DND-41 (cell line): ENCODE results near the gene CLCNKB.

ENCODE experiments used
- ATAC-seq: fragments of 200-7000 bp; cut with Tn5 transposase; 3 replicates; pipeline ENCODE4 v1.9.1; 2021; ENCODE audit warnings: low read depth; ENCODE audit not compliant: insufficient read depth
- DNase-seq: peaks from one replicate; pipeline ENCODE4 v3.0.0-alpha.2; 2020
- H2AFZ ChIP-seq: 2 replicates; pipeline ENCODE4 v1.6.0; 2012; ENCODE audit warnings: low read depth, low read length
- H3K27ac ChIP-seq: 2 replicates; pipeline ENCODE4 v1.5.1; 2012; ENCODE audit warnings: low read length, inconsistent platforms
- H3K27me3 ChIP-seq: fragments of 200-600 bp; sonication (generic); 2 replicates; pipeline ENCODE4 v1.6.0; 2012; ENCODE audit warnings: low read length, mild to moderate bottlenecking, inconsistent platforms; ENCODE audit not compliant: insufficient read depth, poor library complexity
- H3K36me3 ChIP-seq: 2 replicates; pipeline ENCODE4 v1.5.1; 2012; ENCODE audit warnings: low read length, inconsistent platforms; ENCODE audit not compliant: insufficient read depth
- H3K4me1 ChIP-seq: 2 replicates; pipeline ENCODE4 v1.5.1; 2012; ENCODE audit warnings: mild to moderate bottlenecking, low read length; ENCODE audit not compliant: insufficient read depth
- H3K4me2 ChIP-seq: 2 replicates; pipeline ENCODE4 v1.6.0; 2012; ENCODE audit warnings: mild to moderate bottlenecking, moderate library complexity, low read length, inconsistent platforms; ENCODE audit not compliant: insufficient read depth
- H3K4me3 ChIP-seq, 2 experiments: fragments of 200-600 bp in 1 of 2; shearing (Covaris generic) in 1 of 2; 2 replicates each; pipeline ENCODE4 v1.5.1; 2012 to 2016; ENCODE audit warnings: inconsistent platforms in 2 of 2, low read length in 2 of 2, mild to moderate bottlenecking in 2 of 2, low read depth in 1 of 2, moderate library complexity in 1 of 2
- H3K79me2 ChIP-seq: 2 replicates; pipeline ENCODE4 v1.6.0; 2012; ENCODE audit warnings: low read length, inconsistent platforms; ENCODE audit not compliant: insufficient read depth
- H3K9ac ChIP-seq: 2 replicates; pipeline ENCODE4 v1.6.0; 2012; ENCODE audit warnings: low read depth, mild to moderate bottlenecking, inconsistent platforms, low read length, moderate library complexity
- H3K9me3 ChIP-seq: 2 replicates; pipeline ENCODE4 v1.5.1; 2012; ENCODE audit warnings: low read length, moderate library complexity, mild to moderate bottlenecking, inconsistent platforms; ENCODE audit not compliant: insufficient read depth, severe bottlenecking
- H4K20me1 ChIP-seq: 2 replicates; pipeline ENCODE4 v1.6.0; 2012; ENCODE audit warnings: low read length; ENCODE audit not compliant: insufficient read depth
- EZH2 ChIP-seq: IDR thresholded peaks from 3 replicates; pipeline ENCODE4 v1.6.1; 2012; ENCODE audit warnings: borderline replicate concordance, low read depth, mild to moderate bottlenecking, moderate library complexity, low read length, inconsistent platforms; ENCODE audit not compliant: severe bottlenecking
- TF ChIP-seq, protein P1 (sequence below): IDR thresholded peaks from 2 replicates; pipeline ENCODE4 v1.5.1; 2012; ENCODE audit warnings: borderline replicate concordance, low read length, moderate library complexity, mild to moderate bottlenecking; ENCODE audit not compliant: poor library complexity, severe bottlenecking; ENCODE audit errors: extremely low read depth

The CLCNKB gene

DNA sequence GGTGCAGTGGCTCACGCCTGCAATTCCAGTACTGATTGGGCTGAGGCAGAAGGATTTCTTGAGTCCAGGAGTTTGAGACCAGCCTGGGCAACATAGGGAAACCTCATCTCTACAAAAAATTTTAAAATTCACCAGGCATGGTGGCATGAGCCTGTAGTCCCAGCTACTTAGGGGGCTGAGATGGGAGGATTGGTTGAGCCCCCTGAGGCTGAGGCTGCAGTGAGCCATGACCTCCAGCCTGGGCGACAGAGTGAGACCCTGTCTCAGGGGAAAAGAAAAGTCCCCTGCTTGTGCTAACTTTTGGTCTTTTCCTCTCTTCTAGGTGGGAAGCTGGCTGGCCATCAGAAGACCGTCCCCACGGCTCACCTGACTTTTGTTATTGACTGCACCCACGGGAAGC lies 38.0 kb upstream of the CLCNKB start:
- no peak for ATAC-seq
- Histone ChIP-seq H3K9me3 (no peaks in the 10 kb centered on the region), H3K4me3 (no peak overlapping the region), H3K27me3 (no peaks in the 10 kb centered on the region), H3K36me3 (no peaks in the 10 kb centered on the region), H3K4me2 (no peak overlapping the region), H3K27ac (no peak overlapping the region), H4K20me1 (0 out of 2 replicates have a peak, but pooled peaks cover 3% of the 10 kb centered on the region), H3K9ac (no peak overlapping the region), H2AFZ (no peak overlapping the region), H3K79me2 (no peaks in the 10 kb centered on the region), H3K4me1 (no peaks in the 10 kb centered on the region)
- DNase-seq: no peak
- no peak for TF ChIP-seq EZH2
- TF ChIP-seq, protein P1, sequence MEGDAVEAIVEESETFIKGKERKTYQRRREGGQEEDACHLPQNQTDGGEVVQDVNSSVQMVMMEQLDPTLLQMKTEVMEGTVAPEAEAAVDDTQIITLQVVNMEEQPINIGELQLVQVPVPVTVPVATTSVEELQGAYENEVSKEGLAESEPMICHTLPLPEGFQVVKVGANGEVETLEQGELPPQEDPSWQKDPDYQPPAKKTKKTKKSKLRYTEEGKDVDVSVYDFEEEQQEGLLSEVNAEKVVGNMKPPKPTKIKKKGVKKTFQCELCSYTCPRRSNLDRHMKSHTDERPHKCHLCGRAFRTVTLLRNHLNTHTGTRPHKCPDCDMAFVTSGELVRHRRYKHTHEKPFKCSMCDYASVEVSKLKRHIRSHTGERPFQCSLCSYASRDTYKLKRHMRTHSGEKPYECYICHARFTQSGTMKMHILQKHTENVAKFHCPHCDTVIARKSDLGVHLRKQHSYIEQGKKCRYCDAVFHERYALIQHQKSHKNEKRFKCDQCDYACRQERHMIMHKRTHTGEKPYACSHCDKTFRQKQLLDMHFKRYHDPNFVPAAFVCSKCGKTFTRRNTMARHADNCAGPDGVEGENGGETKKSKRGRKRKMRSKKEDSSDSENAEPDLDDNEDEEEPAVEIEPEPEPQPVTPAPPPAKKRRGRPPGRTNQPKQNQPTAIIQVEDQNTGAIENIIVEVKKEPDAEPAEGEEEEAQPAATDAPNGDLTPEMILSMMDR: no peak

DNA sequence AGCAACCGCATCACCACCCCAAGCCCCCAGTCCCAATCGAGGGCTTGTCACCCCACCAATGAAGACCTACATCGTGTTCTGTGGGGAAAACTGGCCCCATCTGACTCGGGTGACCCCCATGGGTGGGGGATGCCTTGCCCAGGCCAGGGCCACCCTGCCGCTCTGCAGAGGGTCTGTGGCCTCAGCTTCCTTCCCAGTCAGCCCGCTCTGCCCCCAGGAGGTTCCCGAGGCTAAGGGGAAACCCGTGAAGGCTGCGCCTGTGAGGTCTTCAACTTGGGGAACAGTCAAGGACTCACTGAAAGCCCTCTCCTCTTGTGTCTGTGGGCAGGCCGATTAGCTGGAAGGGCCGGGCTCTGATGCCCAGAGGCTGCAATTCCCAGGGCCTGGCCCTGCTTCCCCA lies 37.6 kb upstream of the CLCNKB start:
- no peak overlapping the region for H3K4me3 ChIP-seq
- no peaks in the 10 kb centered on the region for H3K4me1 ChIP-seq
- 0 out of 2 replicates have a peak, but pooled peaks cover 3% of the 10 kb centered on the region for H4K20me1 ChIP-seq
- TF ChIP-seq EZH2: no peak
- TF ChIP-seq, protein P1: no peak
- H3K4me2 ChIP-seq: no peak overlapping the region
- no peak overlapping the region for H2AFZ ChIP-seq
- no peaks in the 10 kb centered on the region for H3K79me2 ChIP-seq
- ATAC-seq (no peak), DNase-seq (no peak)
- no peak overlapping the region for H3K27ac ChIP-seq
- no peaks in the 10 kb centered on the region for H3K36me3 ChIP-seq
- H3K27me3 ChIP-seq: no peaks in the 10 kb centered on the region
- H3K9me3 ChIP-seq: no peaks in the 10 kb centered on the region
- H3K9ac ChIP-seq: no peak overlapping the region

DNA sequence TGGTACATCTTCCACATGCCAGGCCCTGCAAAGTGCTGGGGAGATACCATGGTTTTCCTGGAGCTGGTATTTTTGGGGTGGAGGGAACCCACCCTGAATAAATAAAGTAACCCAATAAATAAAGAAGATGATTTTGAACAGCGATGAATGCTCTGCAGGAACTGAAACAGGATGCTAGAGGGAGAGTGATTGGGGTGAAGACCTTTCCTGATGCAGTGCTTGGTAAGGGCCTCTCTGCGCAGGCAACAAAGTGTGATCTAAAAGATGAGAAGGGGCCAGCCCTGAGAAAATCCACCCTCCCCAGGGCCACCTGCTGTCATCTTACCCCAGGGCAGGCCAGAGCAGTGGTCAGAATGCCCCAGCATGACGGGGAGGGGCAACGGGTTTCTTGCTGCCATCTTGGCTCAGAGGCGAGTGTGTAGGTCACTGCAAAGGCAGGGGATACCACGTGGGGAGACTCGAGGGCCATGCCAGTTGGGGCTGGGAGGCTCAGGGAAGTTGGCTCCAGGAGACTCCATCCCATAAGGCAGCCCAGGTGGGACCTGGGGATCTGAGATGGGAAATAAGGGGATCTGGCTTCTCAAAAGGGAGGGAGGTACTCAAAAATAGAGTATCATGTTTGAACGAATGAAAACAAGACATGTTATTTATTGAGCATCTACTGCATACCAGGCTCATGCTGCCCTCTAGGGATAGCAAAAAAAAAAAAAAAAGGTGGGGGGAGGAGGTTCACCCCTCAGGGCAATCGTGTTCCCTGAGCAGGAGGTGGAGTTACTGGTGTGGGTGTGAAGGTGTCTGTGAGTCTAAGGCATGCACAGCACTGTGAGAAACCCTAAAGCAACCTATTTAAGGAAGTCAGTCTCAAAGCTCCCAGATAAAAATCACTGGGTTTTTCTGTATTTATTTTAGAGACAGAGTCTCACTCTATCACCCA lies 36.8 kb upstream of the CLCNKB start:
- no peak overlapping the region for H3K27ac ChIP-seq

More for the DNA sequence above, 36.8 kb upstream of the CLCNKB start:
- no peak for DNase-seq
- Histone ChIP-seq H3K9me3 (no peaks in the 10 kb centered on the region), H4K20me1 (0 out of 2 replicates have a peak, but pooled peaks cover 3% of the 10 kb centered on the region), H3K36me3 (no peaks in the 10 kb centered on the region), H3K4me1 (no peaks in the 10 kb centered on the region), H3K9ac (no peak overlapping the region), H3K4me3 (no peak overlapping the region), H3K79me2 (no peaks in the 10 kb centered on the region), H2AFZ (no peak overlapping the region), H3K27me3 (no peaks in the 10 kb centered on the region), H3K4me2 (no peak overlapping the region)
- no peak for ATAC-seq
- TF ChIP-seq, protein P1: peak; percentile 22
- no peak for TF ChIP-seq EZH2
